ENCODE data around the gene TIMM13. TPM values are rescaled to one million over a fixed set of nuclear protein-coding genes. Genes with fewer than 3 reads are reported as not detected.
"Not testable (repeated sequence)": the region's sequence is repeated elsewhere in the genome, so short reads cannot be mapped to it uniquely, and the experiment has no call there.

The TIMM13 gene
- polyA plus RNA-seq, 1 of the 3 experiments (the other 2 are of a cell fraction): 76.9 TPM

DNA sequence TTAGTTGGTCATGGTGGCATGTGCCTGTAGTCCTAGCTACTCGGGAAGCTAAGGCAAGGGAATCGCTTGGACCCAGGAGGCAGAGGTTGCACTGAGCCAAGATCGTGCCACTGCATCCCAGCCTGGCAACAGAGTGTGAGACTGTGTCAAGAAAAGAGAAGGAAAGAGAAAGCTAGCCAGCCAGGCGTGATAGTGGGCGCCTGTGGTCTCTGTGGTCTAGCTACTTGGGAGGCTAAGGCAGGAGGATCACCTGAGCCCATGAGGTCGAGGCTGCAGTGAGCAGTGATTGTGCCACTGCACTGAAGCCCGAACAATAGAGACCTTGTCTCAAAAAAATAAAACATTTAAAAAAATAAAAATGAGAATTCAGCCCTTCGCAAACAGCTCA is 33.3 kb downstream of the TIMM13 start:
- no peaks in the 10 kb centered on the region for H3K9me2 ChIP-seq
- H3K4me2 ChIP-seq: no peak overlapping the region
- H3K27me3 ChIP-seq (ENCODE audit: insufficient read depth): peaks cover 9% of the 10 kb centered on the region; the same call in 1 of the 2 replicates
- no peak for DNase-seq
- no peaks in the 10 kb centered on the region for H3K4me1 ChIP-seq (ENCODE audit: control insufficient read depth in 1 of 2, insufficient read depth in 2 of 2, low read depth in 1 of 2, low read length in 1 of 2)
- no peaks in the 10 kb centered on the region for H3K36me3 ChIP-seq (replicated peaks in 1 of 2; ENCODE audit: control insufficient read depth in 1 of 2, insufficient read depth in 2 of 2, low read length in 1 of 2)
- H4K20me1 ChIP-seq (ENCODE audit: insufficient read depth): no peaks in the 10 kb centered on the region
- H3K9ac ChIP-seq: no peak overlapping the region
- ChIA-PET CTCF (interaction anchor here (1.0 to 3.9 kb wide), 4 partner anchors 42 to 158 kb away, joined by 3 to 19 read pairs (median 4); partner anchors contain the start of gene PLEKHJ1), POLR2A (interaction anchor here (0.6 kb wide), 1 partner anchor 120 kb away, joined by 5 read pairs; no protein-coding TSS in a partner anchor)
- H3K79me2 ChIP-seq (ENCODE audit: insufficient read depth): no peaks in the 10 kb centered on the region
- H3F3A ChIP-seq (replicated peaks; ENCODE audit: insufficient read depth): peaks cover 3% of the 10 kb centered on the region
- no peak overlapping the region for H2AFZ ChIP-seq (ENCODE audit: low read depth)
- 44% methylated on average over 8 of the region's 8 CpGs for WGBS (ENCODE audit: low lambda C conversion rate)
- no peak overlapping the region for H3K4me3 ChIP-seq (ENCODE audit: low read depth in 2 of 2, low read length in 1 of 2)
- no peaks in the 10 kb centered on the region for H3K9me3 ChIP-seq
- no peak for TF ChIP-seq TCF12 (IDR thresholded peaks at IDR 0.05)
- no peak for TF ChIP-seq NFIC (IDR thresholded peaks at IDR 0.05; ENCODE audit: borderline replicate concordance)
- TF ChIP-seq EZH2phosphoT487 (IDR thresholded peaks at IDR 0.05; ENCODE audit: borderline replicate concordance, low read depth): no peak
- TF ChIP-seq SIN3A (IDR thresholded peaks at IDR 0.05; ENCODE audit: borderline replicate concordance, low read depth, low read length): no peak
- TF ChIP-seq FOXJ3 (CRISPR knock-in tag; IDR thresholded peaks at IDR 0.05): no peak
- TF ChIP-seq CHD2 (IDR thresholded peaks at IDR 0.05; ENCODE audit: low read length, partially characterized antibody): no peak
- no peak for TF ChIP-seq FOXM1 (IDR thresholded peaks at IDR 0.05; ENCODE audit: low read depth)
- TF ChIP-seq POLR2AphosphoS5 (IDR thresholded peaks at IDR 0.05; ENCODE audit: low read depth, low read length): no peak
- no peak for TF ChIP-seq JUND (IDR thresholded peaks at IDR 0.05)
- no peak for TF ChIP-seq RXRA (IDR thresholded peaks at IDR 0.05; ENCODE audit: borderline replicate concordance, low read depth)
- no peak for TF ChIP-seq MXI1 (IDR thresholded peaks at IDR 0.05; ENCODE audit: low read depth, low read length)
- no peak for TF ChIP-seq YY1 (IDR thresholded peaks at IDR 0.05; ENCODE audit: low read depth)
- TF ChIP-seq, protein P1, sequence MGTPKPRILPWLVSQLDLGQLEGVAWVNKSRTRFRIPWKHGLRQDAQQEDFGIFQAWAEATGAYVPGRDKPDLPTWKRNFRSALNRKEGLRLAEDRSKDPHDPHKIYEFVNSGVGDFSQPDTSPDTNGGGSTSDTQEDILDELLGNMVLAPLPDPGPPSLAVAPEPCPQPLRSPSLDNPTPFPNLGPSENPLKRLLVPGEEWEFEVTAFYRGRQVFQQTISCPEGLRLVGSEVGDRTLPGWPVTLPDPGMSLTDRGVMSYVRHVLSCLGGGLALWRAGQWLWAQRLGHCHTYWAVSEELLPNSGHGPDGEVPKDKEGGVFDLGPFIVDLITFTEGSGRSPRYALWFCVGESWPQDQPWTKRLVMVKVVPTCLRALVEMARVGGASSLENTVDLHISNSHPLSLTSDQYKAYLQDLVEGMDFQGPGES (IDR thresholded peaks at IDR 0.05; ENCODE audit: low read depth, low read length): no peak
- TF ChIP-seq NRF1 (IDR thresholded peaks at IDR 0.05; ENCODE audit: low read depth, low read length): no peak
- no peak overlapping the region for H3K27ac ChIP-seq (ENCODE audit: low read depth in 2 of 2, low read length in 1 of 2)

DNA sequence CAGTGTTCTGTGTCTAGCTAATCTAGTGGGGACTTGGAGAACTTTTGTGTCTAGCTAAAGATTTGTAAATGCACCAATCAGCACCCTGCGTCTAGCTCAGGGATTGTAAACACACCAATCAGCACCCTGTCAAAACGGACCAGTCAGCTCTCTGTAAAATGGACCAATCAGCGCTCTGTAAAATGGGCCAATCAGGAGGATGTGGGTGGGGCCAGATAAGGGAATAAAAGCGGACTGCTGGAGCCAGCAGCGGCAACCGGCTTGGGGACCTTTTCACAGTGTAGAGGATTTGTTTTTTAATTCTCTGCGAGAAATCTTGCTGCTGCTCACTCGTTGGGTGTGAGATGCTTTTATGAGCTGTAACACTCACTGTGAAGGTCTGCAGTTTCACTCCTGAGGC is 34.5 kb downstream of the TIMM13 start:
- POLR2A ChIA-PET; H4K20me1 ChIP-seq (ENCODE audit: insufficient read depth); H3F3A ChIP-seq (replicated peaks; ENCODE audit: insufficient read depth); H2AFZ ChIP-seq (ENCODE audit: low read depth); H3K27ac ChIP-seq (ENCODE audit: low read depth in 2 of 2, low read length in 1 of 2); H3K4me1 ChIP-seq (ENCODE audit: control insufficient read depth in 1 of 2, insufficient read depth in 2 of 2, low read depth in 1 of 2, low read length in 1 of 2); H3K4me2 ChIP-seq; H3K9me3 ChIP-seq; DNase-seq; H3K4me3 ChIP-seq (ENCODE audit: low read depth in 2 of 2, low read length in 1 of 2); H3K9ac ChIP-seq; H3K79me2 ChIP-seq (ENCODE audit: insufficient read depth); H3K9me2 ChIP-seq; H3K36me3 ChIP-seq (replicated peaks in 1 of 2; ENCODE audit: control insufficient read depth in 1 of 2, insufficient read depth in 2 of 2, low read length in 1 of 2): not testable (repeated sequence)
- 40% methylated on average over 8 of the region's 8 CpGs for WGBS (ENCODE audit: low lambda C conversion rate)
- CTCF ChIA-PET: interaction anchor here (1.0 to 3.9 kb wide), 11 partner anchors 9 to 237 kb away, joined by 3 to 19 read pairs (median 4); partner anchors contain the start of gene PLEKHJ1
- peaks cover 18% of the 10 kb centered on the region; the same call in 1 of the 2 replicates for H3K27me3 ChIP-seq (ENCODE audit: insufficient read depth)

Data from SK-N-SH (cell line).